HG02798 (cell line): ENCODE results near the gene CXCL14.

ENCODE experiments used
- ATAC-seq: cut with Tn5 transposase; IDR thresholded peaks from one replicate; pipeline ENCODE4 v1.9.1; 2021; ENCODE audit warnings: mild to moderate bottlenecking; ENCODE audit not compliant: unreplicated experiment, poor library complexity

Gene CXCL14

DNA sequence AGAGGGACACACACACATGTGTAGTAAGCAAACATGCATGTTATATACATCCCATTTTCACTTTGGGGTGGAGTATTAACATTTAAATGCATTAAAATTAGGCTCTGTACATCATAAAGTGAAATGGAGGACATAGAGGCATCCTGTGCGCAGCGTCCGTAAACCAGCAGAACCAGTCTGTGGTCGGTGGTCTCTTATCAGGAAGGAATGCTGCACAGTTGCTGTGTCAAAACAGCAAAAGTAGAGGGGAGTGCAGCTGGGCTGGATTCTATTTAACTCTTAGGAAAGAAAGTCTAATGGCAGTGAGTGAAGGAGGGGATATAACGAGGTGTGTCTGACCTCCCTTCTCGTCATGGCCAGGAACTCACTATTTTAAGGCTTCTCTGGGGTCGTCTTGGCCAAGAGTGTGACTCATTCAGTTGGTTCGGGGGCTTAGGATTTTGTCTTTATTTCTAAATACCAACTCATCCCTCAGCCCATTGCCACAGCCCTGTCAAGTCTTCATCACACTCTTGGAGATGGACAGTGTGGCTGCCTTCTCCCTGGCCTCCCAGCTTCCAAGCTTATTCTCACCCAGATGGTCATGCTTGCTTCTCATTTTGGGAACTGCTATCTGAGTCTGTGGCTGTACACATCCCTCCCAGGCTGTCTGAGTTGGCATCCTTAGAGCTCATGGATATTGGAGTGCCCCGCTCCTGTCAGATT, 20.1 kb upstream of the CXCL14 start:
- no peak for ATAC-seq

DNA sequence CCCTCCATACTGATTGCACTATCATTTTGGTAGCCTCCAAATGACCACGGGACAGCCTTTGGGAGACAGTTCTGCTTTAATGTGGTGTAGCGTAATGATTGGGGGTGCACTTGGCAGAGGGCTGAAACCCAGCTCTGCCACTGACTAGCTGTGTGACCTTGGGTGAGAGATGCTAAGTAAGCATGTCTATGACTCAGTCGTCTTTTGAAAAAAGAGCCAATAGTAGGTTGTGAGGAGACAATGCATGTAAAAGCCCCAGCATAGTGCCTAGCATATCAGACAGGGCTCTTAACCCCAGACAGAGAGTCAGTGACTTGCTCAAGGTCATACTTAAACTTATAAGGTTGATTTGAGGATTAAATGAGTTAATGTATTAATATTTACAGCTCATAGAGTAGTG, 18.0 kb upstream of the CXCL14 start:
- ATAC-seq, result no peak

DNA sequence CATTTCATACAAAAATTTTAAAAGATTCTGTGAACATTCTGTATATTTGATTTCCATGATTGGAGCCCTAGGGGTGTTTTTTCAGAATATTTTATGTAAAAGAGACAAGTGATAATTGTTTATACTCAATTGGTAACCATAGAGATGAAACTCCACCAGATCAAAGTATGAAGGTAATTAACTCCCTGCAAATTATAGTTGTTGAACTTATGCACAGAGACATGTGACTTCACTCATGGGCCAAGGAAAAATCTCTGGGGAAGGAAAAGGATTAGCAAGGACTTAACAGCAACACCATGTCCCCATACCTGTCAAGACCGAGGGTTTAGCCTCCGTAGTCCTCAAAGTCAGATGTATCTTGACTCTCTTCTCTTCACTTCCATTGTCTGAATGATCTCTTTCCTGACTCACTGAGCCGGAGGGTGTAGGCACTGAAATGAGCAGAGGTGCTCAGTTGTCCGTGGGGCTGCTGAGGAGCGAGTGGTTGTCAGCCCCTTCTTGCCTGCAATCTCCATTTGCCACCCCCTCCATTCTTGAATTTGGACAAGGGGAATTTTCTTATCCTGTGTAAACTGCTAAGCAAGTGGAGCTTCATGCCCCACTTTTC, 17.5 kb upstream of the CXCL14 start:
- ATAC-seq, result no peak

DNA sequence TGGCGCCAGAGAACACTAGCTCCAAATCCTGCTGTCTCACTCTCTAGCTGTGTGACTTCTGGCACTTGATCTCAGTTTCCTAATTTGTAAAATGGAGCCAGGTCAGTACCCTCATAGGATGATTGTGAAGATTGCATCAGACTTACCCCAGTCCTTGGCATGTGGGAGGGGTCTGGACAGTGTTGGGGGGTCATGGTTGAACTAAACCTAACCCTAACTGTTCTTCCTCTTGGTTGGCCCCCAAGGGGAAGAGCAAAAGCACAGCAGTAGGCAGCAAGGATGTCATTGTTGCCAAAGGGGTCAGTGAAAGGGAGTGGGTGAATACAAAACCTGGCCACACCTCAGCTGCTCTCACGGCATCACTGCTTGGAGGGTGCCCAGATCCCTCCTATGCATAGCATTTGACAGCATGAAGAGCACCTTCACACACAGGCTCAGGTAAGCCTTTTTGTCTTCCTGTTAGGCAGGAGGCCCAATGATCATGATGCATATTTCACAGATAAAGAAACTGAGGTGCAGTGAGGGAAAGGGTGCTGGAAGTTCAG, 15.7 kb upstream of the CXCL14 start:
- no peak for ATAC-seq

DNA sequence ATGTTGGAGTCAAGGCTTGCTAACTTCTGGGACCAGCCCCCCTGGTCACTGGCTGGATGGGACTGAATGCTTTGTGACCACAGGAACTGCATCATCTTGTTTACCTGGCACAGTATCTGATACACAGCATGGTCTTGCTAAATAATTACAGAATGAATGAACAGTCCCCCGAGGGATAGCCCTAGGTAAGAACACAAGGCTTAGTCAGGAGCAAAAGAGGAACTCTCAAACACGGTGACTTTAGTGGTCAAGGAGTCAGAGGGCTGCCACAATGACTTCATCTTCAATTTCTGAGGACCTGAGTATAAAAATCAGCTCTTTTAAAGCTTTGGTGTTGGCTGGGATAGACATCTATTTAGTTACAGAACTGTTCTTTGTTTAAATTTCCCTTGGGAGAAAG, 15.1 kb upstream of the CXCL14 start:
- ATAC-seq, result no peak

DNA sequence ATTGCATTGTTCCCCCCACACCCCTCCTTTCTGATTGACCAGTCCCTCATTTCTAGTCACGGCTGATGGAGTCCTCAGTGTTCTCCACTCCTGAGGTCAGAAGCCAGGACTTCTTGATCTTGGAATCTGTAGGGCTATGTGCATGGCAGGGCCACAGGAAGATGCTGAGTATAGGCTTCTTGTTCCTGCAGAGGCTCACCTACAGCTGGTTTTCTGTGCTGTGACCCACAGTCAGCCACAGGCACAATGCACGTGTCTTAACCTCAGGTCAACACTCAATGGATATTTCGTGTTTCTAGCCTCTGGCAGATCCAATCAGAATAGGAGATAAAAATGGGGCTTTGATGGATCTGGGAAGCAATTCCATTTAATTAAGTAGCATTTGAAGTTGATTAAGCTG, 14.3 kb upstream of the CXCL14 start:
- ATAC-seq, result no peak

DNA sequence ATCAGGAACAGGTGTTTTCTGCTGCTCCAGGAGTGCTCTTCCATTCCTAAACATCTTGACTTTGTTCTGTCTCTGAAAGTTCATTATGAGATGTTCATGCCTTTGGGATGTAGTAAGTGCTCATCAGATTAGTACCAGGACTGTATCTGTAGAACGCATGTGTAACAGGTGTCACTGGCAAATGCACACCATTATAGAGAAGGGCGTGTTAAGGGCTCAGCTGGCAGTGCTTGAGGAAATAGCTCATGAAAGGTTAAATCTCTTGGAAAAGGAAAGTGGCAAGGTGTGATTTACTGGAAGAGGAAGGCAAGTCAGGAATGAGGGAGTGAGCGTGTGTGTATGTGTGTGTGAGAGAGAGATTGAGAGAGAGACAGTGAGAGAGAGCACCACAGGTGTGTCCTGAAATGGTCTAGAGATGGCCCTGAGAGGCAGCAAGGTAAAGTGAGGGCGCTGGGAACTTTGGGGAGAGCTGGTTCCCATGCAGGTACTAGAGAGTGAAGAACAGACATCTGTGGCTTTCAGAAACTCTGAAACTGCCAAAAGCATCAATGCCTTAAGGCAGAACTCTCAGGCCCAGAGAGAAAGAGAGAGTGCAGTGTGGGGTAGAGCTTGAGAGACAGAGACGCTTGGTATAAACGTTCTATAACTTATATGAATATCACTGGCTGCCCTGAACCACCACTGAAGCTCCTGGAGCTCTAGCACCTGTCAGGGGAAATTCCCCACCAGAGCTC, 13.7 kb upstream of the CXCL14 start:
- ATAC-seq, result peak; percentile 46

DNA sequence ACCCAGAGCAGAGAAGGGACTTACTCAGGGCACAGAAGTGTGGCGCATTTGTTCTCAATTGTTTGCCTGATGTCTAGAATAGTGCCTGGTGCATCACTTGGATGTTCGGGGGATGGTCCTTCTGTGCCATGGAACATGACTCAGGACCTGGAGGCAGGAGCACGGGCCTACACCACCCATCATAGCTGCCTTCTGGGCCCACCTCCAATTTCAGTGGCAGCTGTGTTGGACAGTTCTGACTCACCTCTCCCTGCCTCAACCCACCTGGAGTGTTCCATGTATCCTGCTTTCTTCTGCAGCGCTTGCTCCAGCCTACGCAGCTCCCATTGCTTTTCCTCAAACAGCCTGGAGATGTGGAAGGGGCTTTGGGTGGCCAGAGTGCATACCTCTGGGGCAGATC, 12.5 kb upstream of the CXCL14 start:
- no peak for ATAC-seq

DNA sequence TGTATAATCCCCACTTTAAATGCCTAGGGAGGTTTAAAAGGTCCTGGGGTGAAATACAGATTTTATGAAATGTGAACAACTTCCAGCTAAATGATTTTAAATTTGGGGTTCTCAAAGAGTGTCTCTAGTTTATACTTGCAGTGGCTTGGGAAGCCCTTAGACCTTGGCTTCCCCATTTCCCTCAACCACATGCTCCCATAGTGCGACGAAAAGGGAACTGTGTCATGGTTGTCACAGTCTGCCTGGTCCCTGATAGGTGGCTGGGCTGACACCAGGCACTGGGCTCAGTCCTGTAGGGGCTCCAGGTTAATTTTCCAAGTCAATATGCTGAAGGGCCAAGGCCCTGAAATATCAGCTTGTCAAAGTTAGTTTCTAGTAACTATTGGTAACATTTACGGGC, 10.4 kb upstream of the CXCL14 start:
- no peak for ATAC-seq

DNA sequence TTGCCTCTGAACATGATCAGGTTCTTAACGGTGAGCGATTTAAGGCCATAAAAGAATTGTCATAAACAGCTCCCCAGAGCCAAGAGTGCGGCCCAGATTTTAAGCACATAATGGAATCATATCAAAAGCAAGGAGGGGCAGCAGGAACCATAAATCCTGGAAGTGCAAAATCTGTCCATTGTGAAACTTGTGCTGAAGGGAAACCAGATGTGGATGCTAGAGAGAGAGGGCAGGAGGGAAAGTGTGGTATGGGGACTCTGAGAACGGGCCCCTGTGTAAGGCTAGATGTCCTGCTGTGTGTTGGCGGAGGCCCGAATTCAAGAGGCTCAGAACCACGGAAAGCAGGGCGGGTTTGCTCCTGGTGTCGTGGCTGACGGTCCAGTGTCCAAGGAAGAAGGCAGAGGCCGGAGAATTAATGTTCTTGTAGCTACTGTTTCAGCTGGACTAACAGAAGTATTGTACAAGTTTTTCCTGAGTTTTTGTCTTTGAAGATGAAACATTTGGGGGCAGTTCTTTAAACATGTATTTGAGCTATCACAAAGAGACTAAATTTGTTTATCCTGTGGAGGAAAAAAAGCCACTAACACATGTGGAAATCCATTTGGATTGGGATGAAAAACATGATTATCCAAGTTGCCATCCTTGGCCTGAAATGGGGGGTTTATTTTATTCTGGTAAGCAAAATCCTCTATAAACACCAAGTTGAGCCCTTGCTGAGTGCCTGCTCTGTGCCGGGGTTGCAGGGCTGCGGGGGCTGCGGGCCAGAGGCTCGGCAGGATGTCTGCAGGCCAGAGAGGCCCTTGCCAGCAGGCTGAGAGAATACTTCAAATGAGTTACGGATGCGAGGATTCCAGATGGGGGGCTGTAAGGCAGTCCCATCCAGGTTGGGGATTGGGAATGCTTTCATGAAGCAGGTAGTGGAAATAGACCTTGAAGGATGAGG, 9.2 kb upstream of the CXCL14 start:
- no peak for ATAC-seq

DNA sequence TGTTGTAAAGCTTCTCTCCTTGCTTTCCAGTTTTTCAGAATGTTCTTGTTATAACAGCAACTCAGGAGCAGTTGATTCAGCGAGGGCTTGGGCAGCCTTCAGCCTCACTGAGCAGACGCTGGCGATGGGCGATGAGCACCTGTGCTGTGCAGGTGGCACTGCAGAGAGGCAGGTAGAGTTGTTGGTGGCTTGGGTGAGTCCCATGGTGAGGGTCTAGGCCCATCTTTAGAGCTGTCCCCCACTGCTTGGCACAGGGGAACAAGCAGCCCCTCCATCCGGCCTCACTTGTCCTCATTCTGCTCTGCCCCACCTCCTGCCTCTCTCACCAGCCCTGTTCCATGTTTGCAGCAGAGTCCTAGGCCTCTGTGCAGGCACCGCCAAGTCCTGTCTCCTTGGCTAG, 6.1 kb upstream of the CXCL14 start:
- no peak for ATAC-seq

DNA sequence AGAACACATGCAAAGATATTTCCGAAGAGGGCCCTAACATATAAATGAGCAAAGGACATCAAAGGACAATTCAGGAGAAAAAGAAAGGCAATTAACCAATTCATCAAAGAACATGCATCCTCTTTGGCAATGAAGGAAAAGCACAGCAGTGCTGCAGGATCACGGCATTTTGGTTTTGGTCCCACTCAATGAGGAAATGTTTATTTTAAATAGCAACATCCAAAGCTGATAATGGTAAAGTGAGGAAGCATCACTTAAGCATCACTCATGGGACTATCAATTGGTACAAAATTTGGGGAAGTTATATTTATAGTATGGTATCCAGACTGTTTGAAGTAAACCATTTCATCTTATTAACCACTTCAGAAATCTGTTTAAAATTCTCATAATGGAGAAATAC, 5.5 kb upstream of the CXCL14 start:
- ATAC-seq, result no peak

DNA sequence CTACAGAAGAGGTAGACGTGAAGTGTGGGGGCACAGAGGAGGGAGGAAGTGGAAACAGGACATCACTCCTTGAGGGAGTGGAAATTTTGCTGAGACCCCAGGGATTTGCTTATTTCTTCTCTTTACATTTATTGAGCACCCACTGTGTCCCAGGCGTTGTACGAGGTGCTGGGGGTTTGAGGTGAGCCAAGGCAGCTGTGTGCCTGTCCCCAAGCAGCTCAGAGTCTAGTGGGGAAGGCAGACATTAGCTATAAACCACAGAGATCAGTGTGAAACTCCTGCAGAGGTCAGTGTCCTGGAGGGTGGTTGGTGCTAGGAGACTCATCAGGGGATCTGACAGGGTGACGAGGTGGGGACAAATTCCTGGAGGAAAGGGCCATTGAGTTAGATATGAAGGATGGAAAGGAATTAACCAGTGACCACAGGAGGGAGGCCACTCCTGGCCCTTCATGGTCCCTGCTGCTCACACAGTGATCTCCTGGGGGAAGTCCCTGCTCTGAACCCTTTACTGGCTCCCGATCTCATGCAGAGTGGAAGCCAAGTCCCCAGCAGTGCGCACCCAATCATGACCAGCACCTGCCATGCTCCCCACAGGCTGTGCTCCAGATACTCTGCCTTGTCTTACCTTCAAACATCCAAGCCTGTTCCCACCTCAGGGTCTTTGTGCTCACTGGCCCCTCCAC, 3.4 kb upstream of the CXCL14 start:
- no peak for ATAC-seq

DNA sequence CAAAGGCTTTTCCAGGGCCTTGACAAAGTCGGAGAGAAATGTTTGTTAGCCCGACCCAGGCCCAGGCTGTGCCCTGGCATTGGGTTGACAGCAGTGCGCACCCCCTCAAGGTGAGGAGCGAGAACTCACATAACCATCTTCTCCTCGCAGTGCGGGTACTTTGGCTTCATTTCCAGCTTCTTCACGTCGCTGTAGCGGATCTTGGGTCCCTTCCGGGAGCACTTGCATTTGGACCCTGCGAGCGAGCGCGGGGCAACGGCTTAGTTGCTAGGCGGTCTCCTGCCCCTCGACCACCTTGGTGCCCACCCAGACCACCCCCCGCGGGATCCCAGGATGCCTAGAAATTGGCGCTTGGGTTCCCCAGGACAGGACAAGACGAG, 496 bp downstream of the CXCL14 start:
- ATAC-seq, result no peak

DNA sequence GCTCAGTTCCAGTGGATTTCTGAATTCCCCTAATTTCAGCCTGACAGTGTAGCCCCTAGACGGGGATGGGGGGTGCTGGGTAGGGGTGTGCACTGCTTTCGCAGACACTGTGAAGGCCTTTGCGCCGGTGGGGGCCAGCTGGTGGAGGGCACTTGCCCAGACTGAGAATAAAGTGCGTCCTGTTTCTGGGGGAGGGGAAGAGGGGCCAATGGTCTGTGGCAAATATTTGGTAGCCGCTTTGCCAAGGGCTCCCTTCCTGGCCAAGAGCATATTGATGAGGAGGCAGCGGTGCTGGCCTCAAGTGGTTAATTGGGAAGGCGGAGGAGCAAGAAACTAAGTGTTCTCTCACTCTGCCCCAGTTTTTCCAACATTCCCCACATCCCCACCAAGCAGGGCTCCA, 1.4 kb downstream of the CXCL14 start:
- ATAC-seq, result no peak

DNA sequence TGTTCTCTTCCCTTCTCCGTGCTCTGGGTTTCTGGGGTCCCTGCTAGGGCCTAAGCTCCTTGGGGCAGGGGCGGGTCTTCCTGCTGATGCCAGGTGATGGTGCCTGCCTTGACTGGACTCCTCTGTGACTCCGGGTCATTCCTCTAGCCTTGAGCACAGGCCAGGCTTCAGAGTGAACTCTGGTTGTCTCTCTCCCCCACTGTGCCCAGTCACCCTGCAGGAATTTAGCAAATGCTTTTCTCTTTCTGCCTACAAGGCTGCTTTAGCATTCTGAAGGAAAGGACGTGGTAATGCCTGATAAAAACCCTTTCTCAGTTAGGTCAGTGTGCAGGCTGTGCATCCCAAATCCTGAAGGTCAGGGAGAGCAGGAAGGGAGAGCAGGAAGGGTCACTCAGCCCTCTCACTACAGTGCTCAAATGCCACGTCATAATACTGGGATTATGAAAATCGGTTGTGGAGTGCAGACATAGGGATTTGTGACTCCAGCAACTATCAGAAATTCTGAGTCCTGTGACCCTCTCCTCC, 2.7 kb downstream of the CXCL14 start:
- ATAC-seq, result no peak

DNA sequence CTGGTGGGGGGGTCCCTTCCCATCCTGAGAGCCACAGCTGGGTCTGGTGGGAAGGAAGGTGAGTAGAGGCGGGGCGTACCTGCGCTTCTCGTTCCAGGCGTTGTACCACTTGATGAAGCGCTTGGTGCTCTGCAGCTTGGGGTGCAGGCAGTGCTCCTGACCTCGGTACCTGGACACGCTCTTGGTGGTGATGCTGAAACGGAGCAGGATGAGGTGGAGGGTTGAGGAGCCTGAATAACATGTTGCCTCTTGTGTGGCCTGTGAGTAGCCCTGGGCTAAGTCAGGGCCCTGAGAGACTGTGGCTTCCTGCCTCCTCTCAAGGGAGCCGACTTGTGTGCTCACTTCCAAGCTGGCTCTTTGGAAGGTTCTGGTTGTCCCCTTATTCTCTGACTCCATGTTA, 4.3 kb downstream of the CXCL14 start:
- no peak for ATAC-seq

DNA sequence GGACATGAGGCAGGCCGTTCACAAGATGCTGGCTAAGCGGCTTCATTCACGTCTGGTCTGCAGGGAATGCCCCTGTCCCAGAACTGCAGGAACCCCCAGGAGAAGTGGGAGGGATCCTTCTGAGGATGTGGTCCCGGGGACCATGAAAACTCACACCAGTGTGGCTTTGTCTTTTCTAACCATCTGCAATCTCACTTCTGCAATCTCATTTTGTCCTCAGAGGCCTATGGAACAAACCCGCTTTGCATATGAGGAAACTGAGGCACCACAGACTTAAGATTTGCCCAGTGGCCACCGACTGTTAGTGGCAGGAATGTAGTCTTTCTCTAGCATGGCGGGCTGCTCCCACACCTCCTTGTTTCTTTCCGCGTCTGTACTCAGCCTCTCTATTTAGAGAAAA, 6.9 kb downstream of the CXCL14 start:
- ATAC-seq, result no peak

DNA sequence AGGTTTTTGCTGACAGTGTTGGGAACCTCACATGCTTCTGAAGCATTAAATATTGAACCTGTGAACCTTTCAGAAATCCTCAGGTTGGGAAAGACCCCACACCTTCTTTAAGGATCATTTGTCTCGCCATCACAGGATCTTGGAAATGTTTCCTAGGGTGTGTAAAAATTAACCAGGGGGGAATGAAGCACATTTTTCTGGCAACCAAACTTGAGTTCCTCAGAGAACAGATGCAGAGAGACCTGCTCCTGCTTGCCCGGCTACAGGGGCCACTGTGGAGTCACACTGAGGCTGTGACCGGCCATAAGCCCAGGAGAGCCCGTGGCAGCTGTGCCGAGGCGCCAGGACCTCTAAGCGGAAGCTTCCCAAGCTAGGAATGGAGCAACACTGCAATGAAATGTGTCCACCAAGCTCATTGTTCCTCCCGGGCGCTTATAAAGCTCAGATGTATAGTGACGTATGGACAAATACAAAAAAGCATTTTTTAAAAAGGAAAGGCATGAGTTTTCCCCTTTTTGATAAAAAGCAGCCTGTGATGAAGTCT, 7.7 kb downstream of the CXCL14 start:
- ATAC-seq, result no peak

DNA sequence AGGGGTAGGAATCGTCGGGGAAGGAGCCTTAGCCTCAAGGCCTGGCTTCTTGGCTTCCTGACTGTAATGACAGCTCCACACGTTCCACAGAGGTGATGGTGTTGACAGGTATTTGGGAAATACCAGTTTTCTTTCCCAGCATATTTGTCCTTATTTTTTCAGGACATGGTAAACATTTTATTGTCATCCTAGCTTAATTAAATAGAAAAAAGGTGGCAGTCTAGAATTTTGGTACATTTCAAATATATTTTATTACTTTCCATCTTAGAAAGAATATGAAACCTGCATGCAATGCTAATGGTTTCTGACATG, 8.4 kb downstream of the CXCL14 start:
- ATAC-seq, result no peak
